Suprapubic skin (tissue), 4 donors: ENCODE results near the gene MRAS. TPM values are rescaled to one million over a fixed set of nuclear protein-coding genes. Genes with fewer than 3 reads are reported as not detected.
"Not testable (repeated sequence)": the region's sequence is repeated elsewhere in the genome, so short reads cannot be mapped to it uniquely, and the experiment has no call there.

Source experiments
- DNase-seq, 2 donors: peaks; one replicate each; pipeline ENCODE4 v3.0.0-alpha.2; 2019; ENCODE audit warnings: low spot score in 2 of 2
- H3K27ac ChIP-seq: fragments of 200-600 bp; sonication (generic); one replicate; pipeline ENCODE4 v1.5.1; 2019
- H3K27me3 ChIP-seq: fragments of 200-600 bp; sonication (generic); one replicate; pipeline ENCODE4 v1.5.1; 2019
- H3K36me3 ChIP-seq: fragments of 200-600 bp; sonication (generic); one replicate; pipeline ENCODE4 v1.5.1; 2019
- H3K4me1 ChIP-seq: fragments of 200-600 bp; sonication (generic); one replicate; pipeline ENCODE4 v1.5.1; 2019
- H3K4me3 ChIP-seq: fragments of 200-600 bp; sonication (generic); one replicate; pipeline ENCODE4 v1.5.1; 2019; ENCODE audit warnings: mild to moderate bottlenecking
- H3K9me3 ChIP-seq: fragments of 200-600 bp; sonication (generic); one replicate; pipeline ENCODE4 v1.5.1; 2019
- EP300 ChIP-seq: sonication (generic); formaldehyde crosslinking; IDR thresholded peaks from one replicate; pipeline ENCODE4 v1.6.1; 2017; ENCODE audit warnings: antibody characterized with exemption
- POLR2A ChIP-seq, 2 donors: fragments of 450-650 bp; IDR thresholded peaks; one replicate each; pipeline ENCODE4 v1.6.1; 2017; ENCODE audit warnings: antibody characterized with exemption in 2 of 2, mild to moderate bottlenecking in 2 of 2, moderate library complexity in 2 of 2
- POLR2AphosphoS5 ChIP-seq, 3 donors: sonication (generic); formaldehyde crosslinking; IDR thresholded peaks; one replicate each; pipeline ENCODE4 v1.6.1; 2017; ENCODE audit warnings: antibody characterized with exemption in 3 of 3
- WGBS: methylation state at CpG from one replicate; pipeline ENCODE4 v1.1.5; 2018; 5-methylcytosine and 5-hydroxymethylcytosine counted together
- total RNA-seq, 4 donors: library from RNA; depleted of rRNA; stranded (reverse); fragments of >200 nt; gene quantifications; one replicate each; pipeline ENCODE4 v1.1.0, GENCODE V29; 2016
- TF ChIP-seq, protein P1 (sequence below), 2 donors: fragments of 200-600 bp in 1 of 2; fragments of 450-650 bp in 1 of 2; sonication (generic) in 1 of 2; IDR thresholded peaks; one replicate each; pipeline ENCODE4 v1.5.1; 2016 to 2019; ENCODE audit warnings: antibody characterized with exemption in 2 of 2, mild to moderate bottlenecking in 1 of 2, moderate library complexity in 1 of 2

Gene MRAS
- total RNA-seq, 4 donors from 2014 or later, result 10.1 to 39.8 (median 20.1) TPM

DNA sequence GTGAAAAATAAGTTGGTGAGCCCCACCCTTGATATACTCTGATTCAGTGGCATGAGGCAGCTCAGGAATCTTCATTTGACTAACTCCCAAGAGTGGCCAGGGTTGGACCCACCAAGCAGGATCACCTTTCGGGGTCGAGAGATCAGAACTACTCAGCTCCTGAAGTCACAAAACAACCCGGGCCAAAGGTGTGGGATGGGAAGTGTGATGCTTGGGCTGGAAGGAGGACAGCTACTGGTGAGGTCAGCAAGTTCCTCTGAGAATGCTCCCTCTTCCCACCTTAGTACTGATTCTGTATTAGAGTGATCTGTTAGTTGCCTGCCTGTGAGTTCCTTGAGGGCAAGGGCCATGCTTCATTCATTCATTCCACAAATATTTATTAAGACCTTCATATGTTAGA, 101.1 kb downstream of the MRAS start:
- Histone ChIP-seq H3K27ac (no peak overlapping the region), H3K4me3 (no peak overlapping the region), H3K36me3 (no peaks in the 10 kb centered on the region), H3K4me1 (peaks cover 3% of the 10 kb centered on the region), H3K9me3 (no peaks in the 10 kb centered on the region), H3K27me3 (no peaks in the 10 kb centered on the region)
- DNase-seq, result peak; percentile 24 to 59
- 88% methylated on average over 3 of the region's 3 CpGs for WGBS
- TF ChIP-seq, protein P1, sequence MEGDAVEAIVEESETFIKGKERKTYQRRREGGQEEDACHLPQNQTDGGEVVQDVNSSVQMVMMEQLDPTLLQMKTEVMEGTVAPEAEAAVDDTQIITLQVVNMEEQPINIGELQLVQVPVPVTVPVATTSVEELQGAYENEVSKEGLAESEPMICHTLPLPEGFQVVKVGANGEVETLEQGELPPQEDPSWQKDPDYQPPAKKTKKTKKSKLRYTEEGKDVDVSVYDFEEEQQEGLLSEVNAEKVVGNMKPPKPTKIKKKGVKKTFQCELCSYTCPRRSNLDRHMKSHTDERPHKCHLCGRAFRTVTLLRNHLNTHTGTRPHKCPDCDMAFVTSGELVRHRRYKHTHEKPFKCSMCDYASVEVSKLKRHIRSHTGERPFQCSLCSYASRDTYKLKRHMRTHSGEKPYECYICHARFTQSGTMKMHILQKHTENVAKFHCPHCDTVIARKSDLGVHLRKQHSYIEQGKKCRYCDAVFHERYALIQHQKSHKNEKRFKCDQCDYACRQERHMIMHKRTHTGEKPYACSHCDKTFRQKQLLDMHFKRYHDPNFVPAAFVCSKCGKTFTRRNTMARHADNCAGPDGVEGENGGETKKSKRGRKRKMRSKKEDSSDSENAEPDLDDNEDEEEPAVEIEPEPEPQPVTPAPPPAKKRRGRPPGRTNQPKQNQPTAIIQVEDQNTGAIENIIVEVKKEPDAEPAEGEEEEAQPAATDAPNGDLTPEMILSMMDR (IDR thresholded peaks at IDR 0.05), result no peak
- TF ChIP-seq POLR2A (IDR thresholded peaks at IDR 0.05) (no peak), POLR2AphosphoS5 (IDR thresholded peaks at IDR 0.05) (no peak), EP300 (no peak)

DNA sequence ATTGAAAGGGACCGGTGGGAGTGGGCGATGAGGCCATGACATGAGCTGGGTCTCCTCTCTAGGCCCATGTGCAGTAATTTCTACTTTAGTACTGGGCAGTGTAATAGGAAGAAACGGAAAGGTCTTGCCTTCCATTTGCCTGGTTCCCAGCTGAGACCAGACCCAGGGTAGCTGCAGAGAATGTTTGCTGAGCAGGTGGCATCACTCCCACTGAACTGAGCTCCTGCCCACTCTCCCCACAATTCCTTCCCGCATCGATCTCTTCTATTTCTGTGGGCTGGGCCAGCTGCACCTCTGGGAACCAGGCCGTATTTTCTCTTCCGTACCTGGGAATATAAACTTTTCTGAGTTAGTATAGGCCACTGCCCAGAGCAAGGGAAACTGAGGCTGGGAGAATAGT, 101.8 kb downstream of the MRAS start:
- TF ChIP-seq EP300, result no peak
- 82% methylated on average over 7 of the region's 7 CpGs for WGBS
- Histone ChIP-seq H3K4me1 (peaks cover 3% of the 10 kb centered on the region), H3K27ac (no peak overlapping the region), H3K4me3 (no peak overlapping the region), H3K27me3 (no peaks in the 10 kb centered on the region), H3K9me3 (no peaks in the 10 kb centered on the region), H3K36me3 (no peaks in the 10 kb centered on the region)
- DNase-seq, result peak in 1 of 2 donors; percentile 26

DNA sequence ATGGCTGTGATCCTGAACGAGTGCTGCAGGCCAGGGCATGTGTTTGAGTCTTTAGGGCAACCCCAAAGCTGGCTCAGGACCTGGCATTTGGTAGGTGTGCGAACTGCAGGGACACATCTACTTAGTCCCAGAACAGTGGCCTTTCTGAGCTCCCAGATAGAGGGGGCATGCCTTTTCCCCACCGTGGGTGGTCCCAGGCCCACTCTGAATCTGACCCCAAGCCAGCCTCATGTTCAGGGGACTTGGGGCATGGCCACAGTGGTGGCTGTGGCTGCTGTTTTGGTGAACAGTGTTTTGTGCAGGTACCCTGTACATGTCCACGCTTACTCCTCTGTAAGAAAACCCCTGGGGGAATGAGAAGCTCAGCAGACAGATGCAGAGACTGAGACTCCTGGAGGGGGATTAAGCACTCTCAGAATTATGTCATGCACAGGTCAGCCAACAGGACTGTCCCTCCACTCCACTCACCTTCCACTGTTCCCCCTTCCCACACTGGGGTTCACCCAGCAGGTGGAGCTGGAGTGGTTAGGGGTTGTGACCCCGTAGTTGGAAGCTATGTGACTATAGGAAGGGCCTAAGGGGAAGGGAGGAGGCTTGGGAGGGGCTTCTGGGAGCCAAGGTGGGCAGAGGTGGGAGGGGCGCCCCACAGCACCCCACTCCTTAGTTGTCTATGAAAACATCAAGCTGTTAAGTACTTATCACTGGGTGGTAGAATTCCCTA, 102.5 kb downstream of the MRAS start:
- no peaks in the 10 kb centered on the region for H3K27me3 ChIP-seq
- WGBS, result 44% methylated on average over 5 of the region's 6 CpGs
- H3K4me3 ChIP-seq, result no peak overlapping the region
- no peaks in the 10 kb centered on the region for H3K36me3 ChIP-seq
- no peaks in the 10 kb centered on the region for H3K9me3 ChIP-seq
- peaks cover 9% of the 10 kb centered on the region for H3K4me1 ChIP-seq
- no peak for TF ChIP-seq POLR2A (IDR thresholded peaks at IDR 0.05)
- TF ChIP-seq, protein P1 (IDR thresholded peaks at IDR 0.05), result no peak
- TF ChIP-seq EP300, result no peak
- TF ChIP-seq POLR2AphosphoS5 (IDR thresholded peaks at IDR 0.05), result no peak
- no peak overlapping the region for H3K27ac ChIP-seq
- DNase-seq, result peak; percentile 36 to 55

DNA sequence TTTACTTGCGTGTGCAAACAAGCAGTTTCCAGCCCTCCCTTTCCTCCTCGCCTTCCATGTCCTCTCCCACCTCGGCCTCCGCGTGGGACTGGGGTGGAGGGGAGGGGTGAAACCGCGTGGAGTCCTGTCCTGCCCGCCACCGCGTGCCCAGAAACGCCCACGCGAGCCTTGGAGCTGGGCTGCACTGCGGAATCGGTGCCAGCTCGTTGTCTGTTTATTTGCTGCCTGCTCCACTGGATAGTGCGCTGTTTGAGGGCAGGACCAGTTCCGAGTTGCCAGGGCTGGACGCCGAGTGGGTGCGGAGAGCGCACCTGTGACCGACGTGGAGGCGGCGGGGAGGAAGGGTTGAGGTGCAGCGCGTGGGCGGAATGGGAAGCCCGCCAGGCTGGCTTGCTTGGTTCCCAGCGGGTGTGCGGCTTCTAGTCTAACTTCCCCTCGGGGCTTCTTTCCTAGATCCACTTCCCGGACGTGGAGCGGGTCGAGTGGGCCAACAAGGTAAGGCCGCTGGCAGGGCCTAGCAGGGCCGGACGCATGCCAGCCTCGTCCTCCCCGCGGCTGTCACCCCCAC, 103.3 kb downstream of the MRAS start:
- no peak for TF ChIP-seq POLR2AphosphoS5 (IDR thresholded peaks at IDR 0.05)
- TF ChIP-seq POLR2A (IDR thresholded peaks at IDR 0.05), result no peak
- TF ChIP-seq, protein P1 (IDR thresholded peaks at IDR 0.05), result no peak
- no peak for TF ChIP-seq EP300

DNA sequence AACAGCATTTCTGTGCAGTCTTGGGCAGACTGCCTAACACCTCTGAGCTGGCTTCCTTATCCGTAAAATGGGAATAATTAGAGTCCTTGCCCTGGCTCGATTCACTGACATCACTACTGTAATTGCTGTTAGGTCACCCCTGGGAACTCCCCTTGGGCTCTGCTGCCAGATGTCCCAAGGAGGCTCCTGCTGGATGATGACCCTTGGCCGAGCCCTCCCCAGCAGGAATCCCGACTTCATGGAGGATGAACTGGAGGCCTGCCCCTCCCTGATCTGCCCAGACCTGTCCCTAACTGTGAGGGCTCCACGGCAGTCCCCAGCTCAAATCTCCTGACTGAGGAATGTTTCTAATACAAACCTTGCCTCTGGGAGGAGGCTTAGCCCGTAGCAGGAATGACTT, 104.1 kb downstream of the MRAS start:
- peak; percentile 28 to 58 for DNase-seq
- H3K9me3 ChIP-seq, result no peaks in the 10 kb centered on the region
- TF ChIP-seq POLR2A (IDR thresholded peaks at IDR 0.05) (no peak), EP300 (no peak), POLR2AphosphoS5 (IDR thresholded peaks at IDR 0.05) (no peak)
- TF ChIP-seq, protein P1 (IDR thresholded peaks at IDR 0.05), result no peak
- H3K27me3 ChIP-seq, result no peaks in the 10 kb centered on the region
- no peaks in the 10 kb centered on the region for H3K36me3 ChIP-seq
- no peak overlapping the region for H3K4me3 ChIP-seq
- WGBS, result 38% methylated on average over 3 of the region's 6 CpGs
- no peak overlapping the region for H3K27ac ChIP-seq
- H3K4me1 ChIP-seq, result peaks cover 11% of the 10 kb centered on the region

More for the DNA sequence above, 103.3 kb downstream of the MRAS start:
- WGBS, result 87% methylated on average over 39 of the region's 43 CpGs
- no peaks in the 10 kb centered on the region for H3K36me3 ChIP-seq
- no peak overlapping the region for H3K4me3 ChIP-seq
- H3K27ac ChIP-seq, result no peak overlapping the region
- H3K27me3 ChIP-seq, result no peaks in the 10 kb centered on the region
- no peaks in the 10 kb centered on the region for H3K9me3 ChIP-seq
- peak; percentile 44 to 70 for DNase-seq
- peaks cover 11% of the 10 kb centered on the region for H3K4me1 ChIP-seq

DNA sequence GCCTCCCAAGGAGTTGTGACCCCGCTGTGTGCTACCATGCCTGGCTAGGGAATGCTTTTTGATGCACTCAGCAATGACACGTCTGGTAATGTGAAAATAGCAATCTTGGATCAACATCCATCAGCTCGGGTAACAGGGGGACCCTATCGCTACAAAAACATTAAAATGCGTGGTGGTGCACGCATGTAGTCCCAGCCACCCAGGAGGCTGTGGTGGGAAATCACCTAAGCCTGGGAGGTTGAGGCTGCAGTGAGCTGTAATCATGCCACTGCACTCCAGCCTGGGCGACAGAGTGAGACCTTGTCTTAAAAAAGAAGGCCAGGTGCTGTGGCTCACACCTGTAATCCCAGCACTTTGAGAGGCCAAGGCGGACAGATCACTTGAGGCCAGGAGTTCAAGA, 105.6 kb downstream of the MRAS start:
- H3K27ac ChIP-seq, H3K9me3 ChIP-seq, H3K36me3 ChIP-seq, H3K4me3 ChIP-seq, H3K27me3 ChIP-seq: not testable (repeated sequence)
- peaks cover 11% of the 10 kb centered on the region for H3K4me1 ChIP-seq
- peak; percentile 18 to 26 for DNase-seq
- 86% methylated on average over 8 of the region's 8 CpGs for WGBS
